Femur (tissue), 1 donor: Measurements from ENCODE around the gene RPGR.

ENCODE experiments used
- DNase-seq: peaks from one replicate; pipeline ENCODE4 v3.0.0-alpha.2; 2017

The RPGR gene

DNA sequence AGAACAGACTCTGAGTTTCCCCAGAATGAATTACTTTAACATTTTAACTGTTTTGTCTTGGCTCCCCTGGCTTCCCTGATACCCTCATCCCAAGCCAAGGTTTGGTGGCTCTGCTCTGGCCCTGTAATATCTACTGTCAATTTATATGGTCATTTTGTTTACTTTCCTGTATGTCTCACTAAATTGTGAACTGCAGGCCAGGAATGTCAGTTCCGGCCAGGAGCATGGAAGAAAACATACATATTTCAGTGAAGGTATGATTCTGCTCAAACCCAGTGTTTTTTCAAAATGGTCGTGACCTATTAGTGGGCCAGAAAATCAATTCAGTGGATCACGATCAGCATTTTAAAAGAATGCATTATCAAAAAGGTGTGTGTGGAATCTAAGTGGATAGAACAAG is 1.2 kb downstream of the RPGR start:
- DNase-seq, result no peak

DNA sequence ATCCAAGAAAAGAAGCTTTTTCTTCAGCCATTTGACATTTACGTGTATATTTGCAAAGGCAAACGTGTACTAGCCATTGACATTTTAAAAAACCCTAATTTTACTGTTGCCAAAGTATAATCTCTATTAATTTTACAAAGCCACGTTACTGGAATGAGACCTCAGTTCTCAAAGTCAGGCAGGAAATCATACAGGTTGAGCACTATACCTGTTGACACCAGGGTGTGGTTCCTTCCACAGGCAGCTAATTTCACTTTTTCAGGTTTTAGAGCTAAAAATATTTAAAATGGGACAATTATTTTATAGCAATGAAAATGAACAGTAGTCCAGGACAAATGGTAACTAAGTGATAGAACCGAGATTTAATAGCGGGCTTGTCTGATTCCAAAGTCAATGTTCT is 6.5 kb downstream of the RPGR start:
- no peak for DNase-seq

DNA sequence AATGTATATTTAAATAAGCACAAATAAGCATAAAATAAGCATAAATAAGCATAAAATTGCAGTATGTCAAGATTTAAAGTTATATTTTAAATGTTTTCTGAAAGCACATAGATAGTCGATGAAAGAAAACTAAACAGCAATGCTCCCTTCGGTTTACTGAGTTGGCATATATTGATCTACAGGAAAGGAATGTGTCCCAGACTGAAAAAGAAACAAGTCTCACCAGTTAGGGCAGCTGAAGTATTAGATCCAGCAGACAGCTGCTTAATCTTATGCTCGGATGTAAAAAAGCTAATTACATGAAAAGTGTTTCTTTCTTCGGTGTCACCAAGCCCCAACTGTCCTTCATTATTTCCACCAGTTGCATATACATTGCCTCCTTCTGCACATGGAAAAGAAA is 8.7 kb downstream of the RPGR start:
- no peak for DNase-seq

DNA sequence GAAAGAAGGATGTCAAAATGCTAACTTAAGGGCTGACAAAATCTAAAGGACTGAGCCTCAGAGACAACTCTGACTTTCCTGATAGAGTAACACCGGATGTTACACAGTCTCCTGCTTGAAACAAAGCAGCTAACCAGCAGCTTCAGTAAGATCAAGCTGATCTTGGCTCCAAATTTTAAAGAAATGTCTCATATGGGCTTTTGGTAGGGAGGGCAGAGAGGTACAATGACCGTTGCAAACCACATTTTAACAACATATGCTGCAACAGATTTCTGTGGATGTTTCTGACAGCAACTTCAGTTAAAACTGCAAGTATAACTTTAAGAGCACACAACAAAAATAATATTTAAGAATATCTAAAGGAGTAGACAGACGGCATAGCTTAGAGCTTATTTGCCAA is 9.1 kb downstream of the RPGR start:
- DNase-seq, result no peak

DNA sequence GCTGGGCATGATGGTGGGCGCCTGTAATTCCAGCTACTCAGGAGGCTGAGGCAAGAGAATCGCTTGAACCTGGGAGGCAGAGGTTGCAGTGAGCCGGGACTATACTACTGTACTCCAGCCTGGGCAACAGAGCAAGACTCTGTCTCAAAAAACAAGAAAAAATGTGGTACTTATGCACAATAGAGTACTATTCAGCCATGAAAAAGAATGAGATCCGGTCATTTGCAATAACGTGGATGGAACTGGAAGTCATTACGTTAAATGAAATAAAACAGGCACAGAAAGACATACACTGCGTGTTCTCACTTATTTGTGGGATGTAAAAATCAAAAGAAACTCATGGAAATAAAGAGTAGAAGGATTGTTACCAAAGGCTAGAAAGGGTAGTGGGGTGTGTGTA is 12.1 kb downstream of the RPGR start:
- DNase-seq, result no peak

DNA sequence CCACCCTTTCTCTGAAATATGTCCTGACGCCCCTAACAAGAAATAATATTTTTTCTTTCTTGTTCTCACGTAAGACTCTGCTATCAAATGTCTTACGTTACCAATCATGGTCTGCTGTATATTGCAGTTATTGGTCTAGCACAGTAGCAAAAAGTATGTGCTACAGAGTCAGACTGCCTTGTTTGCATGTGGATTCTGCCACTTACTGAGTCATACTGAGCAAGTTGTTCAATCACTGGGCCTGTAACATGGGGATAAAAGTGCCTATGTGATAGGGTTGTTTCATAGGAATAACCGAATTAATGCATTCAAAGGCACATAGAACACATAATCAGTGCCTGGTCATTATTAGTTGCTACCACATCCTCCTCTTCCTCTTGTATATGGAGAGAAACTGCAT is 14.1 kb downstream of the RPGR start:
- DNase-seq, result no peak

DNA sequence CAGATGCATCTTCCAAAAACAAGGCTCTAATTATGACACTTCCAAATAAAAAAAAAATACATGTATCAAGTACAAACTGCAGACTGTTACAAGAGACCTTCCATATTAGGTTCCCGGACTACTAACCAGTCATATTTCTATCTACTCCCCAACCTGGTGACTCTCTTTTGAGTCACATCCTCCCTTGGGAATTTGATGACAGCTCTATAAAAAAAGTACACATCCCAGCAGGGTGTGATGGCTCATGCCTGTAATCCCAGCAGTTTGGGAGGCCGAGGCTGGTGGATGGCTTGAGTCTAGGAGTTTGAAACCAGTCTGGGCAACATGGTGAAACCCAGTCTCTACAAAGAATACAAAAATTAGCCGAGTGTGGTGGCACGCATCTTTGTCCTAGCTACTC is 14.9 kb downstream of the RPGR start:
- DNase-seq, result no peak

DNA sequence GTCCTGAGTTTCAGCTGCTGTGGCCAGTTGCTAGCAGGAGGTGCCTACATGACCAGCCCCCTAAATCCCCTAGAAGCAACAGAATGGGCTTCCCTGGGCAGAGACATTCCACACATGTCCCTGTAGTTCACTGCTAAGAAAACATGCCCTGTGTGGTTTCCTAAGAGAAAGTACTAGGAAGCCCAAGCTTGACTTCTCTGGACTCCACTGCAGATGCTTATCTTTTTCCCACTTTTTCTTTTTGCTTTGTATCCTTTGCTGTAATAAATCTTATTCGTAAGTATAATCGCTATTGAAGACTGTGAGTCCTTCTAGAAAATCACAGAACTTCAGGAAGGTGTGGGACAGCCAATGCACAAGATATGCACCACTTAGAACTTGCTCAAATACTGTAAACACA is 15.6 kb downstream of the RPGR start:
- DNase-seq, result no peak

DNA sequence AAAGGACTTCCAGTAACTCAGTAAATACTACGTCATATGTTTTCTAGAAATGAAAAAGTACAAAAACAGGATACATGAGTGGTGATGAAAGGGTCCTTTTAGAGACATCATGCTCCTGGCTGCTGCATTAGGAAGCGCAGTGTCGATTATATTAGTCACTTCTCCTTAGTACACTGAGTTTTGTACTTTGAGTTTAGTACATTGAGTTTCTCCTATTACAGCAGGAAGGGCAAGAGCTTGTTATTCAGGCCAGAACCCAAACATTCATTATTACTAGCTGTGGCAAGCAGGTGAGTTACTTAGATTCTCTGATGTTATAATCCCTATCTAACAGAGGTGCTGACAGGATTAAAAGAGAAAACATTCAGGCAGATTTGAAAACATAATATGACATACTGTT is 21.3 kb downstream of the RPGR start:
- DNase-seq, result no peak

DNA sequence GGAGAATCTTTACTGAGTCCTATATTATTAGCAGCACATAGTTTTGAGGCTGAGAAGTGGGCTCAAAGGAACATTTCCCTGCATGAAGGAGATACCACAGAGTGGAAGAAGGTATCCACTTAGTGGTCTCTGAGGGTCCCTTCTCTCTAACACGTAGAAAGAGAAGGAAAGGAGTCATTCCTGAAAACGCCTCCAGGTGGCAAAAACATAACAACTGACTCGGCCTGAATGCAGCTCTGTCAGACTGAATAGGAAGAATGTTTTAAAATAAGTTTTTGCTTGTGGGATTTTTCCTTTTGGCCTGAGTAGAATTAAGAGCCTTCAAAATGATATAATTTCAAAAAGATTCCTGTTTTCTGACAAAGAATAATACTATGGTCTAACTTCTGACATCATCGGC is 23.3 kb downstream of the RPGR start:
- no peak for DNase-seq

DNA sequence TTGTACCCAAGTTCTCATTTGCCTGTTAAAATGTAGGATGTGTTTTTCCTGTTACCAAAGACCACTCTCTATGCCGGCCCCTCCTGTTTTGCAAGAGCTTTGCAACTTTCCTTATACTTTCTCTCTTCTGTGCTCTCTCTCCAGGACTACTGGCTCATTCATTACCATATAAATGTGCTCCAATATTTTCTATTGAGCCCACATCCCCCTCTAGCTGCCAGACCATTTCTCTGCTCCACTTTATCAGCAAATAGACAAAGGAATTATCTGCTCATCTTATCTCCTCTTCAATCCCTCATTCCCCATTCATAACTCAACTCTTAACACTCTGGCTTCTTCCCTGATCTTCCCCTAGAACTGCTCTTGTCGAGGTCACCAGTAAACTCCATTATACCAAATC is 33.6 kb downstream of the RPGR start:
- DNase-seq, result no peak

DNA sequence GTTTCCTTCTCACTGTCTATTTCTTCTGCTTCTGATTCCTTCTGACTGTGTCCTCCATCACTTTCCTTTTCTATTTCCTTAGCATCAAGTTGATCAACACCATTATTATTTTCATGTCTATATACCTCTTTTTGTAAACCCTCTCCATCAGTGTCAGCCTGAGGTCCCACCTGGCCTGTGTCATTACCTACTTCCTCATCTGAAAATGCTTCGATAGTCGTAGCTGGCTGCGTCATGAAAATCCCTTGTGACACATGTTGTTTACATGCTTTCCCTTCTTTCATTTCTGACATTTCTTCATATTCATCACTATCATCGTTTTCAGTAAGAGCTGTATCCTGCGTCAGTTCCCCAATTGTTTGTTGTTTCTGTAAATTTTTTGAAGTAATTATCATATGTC is 39.6 kb downstream of the RPGR start:
- DNase-seq, result no peak

DNA sequence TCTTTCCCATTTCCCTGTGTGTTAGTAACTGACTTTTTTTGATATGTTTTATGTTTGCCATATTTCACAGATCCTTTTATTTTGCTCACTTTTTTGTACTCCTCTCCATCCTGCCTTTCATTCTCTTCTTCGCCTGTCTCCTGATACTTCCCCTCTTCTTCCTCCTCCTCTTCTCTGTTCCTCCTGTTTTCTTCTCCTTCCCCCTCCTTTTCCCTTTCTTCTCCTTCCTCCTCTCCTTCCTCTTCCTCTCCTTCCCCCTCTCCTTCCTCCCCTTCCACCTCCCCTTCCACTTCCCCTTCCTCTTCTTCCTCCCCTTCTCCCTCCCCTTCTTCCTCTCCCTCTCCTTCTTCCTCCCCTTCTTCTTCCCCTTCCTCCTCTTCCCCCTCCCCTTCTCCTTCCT is 41.7 kb downstream of the RPGR start:
- DNase-seq, result no peak

DNA sequence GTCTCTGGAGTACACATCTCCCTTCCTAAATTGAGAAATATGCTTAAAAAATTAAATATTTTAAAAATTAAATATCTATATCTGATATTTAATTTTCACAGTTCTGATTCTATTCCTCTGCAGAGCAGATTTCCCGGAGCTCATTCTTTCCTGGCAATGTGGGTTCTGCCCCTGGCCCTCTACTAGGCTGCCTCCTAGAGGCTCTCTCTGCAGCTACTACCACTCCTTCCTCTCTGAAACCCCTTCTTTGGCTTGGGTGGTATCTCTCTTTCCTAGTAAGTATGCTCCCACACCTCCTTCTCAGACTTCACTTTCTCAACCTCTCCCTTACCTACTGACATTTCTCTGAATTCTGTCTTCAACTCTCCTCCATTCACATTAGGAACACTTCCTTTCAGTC is 45.3 kb downstream of the RPGR start:
- no peak for DNase-seq

DNA sequence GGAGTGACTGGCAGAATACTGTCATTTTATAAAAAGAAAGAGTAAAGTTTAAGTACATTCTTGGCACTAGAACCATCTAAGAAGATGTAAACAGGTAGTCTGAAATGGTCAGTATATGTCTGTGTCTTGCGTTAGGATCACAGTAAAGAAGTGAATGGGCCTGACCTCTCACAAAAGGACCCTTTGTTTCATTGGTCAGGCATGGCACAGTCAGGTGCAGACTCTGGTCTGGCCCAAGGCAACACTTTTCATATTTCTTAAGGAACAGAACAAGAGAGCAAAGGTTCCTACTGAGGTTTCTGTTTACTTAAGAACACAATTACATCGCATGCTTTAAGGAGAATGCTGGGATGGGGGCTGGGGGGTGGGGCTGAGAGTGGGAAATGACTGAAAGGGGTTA is 48.1 kb downstream of the RPGR start:
- no peak for DNase-seq

DNA sequence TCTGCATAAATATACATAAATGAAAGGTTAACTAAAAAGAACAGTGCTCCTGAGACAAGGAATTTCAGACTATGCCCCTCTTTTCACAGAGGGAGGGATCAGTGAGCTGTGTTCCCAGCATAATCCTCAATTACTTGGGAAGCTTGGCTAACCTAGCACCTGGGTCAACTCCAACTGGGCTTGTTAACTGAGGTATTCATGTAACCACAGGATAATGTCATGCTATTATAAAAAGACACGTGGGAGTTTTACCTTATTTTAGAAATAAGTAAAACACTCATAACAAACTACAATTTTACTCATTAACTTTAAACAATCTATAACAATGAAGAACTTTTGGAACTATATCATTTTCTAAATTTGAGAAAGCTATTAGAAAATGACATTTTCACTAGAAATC is 48.6 kb downstream of the RPGR start:
- DNase-seq, result peak; percentile 30

DNA sequence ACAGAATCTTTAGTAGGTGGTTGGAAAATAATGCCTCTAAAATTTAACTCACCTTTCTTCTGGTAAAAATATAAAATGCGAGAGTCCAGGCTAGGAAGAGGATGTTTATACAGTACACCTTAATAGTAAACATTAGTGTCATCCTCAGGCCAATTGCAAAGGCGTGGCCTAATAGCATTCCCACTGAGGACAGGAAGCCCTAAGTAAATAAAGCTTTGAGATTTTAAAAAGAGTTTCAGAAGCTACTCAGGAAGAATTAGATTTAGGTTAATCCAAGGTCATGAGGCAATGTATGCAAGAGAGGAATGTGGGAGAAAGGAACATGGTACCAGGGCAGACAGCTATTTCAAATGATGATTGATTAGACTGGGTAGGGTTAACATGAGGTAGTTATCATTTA is 49.5 kb downstream of the RPGR start:
- DNase-seq, result no peak

DNA sequence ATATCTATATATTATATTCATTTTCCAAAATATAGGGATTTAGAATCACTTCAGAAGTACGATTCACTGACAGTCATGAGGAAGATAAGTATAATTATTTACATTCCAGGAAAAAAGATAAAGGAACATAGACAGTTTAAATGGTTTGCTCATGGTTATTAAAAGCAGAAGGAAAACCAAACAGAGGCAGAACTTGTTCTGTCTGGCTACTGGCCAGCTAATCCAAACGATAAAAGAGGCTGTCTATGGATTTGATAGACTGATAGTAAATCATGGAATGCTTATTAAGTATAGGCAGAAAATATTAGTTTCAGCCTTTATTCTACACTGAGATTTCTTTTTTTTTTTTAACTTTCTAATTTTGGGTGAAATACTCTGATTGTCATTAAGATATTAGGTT is 50.2 kb downstream of the RPGR start:
- DNase-seq, result no peak

DNA sequence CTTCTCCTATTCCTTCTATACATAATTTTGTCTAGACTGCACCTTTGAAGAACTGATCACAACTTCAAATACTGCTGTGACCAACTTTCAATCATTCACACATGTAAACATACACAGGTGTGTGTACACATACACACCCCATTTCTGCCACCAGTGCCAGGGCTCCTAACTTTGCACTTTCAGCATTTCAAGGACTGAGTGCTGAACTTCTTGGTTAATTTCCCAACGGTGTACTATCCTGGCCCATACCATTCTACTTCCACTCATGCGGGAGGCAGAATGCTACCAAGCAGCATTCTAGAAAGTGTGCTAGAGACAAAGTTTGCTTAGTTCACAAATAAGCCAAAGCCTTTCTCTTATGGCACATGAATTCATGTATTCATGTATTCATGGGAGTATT is 51.2 kb downstream of the RPGR start:
- DNase-seq, result no peak

DNA sequence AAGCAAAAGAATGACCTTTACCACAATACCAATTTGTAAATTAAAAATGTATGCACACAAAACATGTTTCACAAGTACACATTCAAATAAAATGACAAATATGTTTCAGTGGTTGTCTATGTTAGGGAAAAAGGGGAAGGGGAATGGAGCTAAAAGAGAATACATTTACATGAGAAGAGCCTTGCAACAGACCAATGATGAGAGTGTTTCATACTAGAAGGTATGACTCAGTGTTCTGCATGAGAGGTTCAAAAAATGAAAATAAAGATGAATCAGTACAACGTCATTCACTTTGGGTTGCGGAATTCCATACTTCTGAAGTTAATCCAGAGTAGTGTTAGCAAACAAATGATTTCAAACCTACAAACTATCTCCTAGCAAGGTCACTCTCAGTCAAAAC is 51.7 kb downstream of the RPGR start:
- DNase-seq, result no peak

DNA sequence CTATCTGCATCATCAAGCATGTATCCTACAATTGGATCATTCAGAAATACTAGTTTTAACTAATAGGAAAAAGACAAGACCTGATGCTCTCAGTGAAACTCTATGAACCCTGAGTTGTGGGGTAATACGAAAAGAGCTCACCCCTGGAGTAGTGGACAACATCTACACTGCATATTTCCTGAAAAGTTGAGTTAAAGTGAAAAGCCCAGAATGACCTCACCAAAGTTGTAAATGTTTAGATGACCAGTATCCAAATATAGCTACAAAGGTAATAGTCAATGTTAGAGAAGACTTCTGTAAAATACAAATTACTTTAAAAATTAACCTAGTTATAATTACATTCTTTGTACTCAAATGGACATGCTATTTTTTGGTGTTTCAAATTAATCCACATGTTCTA is 53.9 kb downstream of the RPGR start:
- DNase-seq, result no peak

DNA sequence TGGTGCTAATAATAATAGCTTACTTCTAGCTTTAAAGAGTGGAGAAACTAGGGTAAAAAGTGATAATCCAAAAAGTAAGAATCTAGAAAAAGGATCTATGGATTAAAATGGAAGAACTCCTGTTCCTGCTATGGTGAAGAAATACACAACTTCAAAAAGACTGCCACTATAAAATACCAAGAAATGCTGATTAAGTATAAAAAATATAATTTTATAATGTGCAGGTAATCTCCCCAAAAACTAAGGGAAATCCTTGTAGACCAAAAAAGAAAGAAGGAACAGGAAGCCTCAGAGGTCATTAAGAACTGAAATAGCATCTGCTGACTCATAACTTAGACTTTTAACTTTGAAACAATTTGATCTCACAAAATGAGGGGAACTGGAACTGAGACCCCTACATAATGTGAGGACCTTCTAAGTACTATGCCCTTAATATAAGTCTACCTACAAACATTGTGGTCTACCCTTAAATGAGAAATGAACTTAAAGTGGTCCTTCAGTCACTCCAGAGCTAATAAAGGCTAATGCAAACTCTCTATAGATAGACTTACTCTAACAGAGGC is 56.1 kb downstream of the RPGR start:
- no peak for DNase-seq

DNA sequence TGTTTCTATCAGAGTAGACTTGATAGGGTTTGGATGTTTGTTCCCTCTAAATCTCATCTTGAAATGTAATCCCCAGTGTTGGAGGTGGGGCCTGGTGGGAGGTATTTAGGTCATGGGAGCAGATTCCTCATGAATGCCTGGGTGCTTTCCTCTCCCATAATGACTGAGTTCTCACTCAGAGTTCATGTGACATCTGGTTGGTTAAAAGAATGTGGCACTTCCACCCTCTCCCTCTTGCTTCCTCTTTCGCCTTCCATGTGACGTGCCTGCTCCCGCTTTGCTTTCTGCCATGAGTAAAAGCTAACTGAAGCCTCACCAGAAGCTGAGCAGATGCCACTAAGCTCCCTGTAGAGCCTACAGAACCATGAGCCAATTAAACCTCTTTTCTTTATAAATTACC is 59.3 kb downstream of the RPGR start:
- no peak for DNase-seq

DNA sequence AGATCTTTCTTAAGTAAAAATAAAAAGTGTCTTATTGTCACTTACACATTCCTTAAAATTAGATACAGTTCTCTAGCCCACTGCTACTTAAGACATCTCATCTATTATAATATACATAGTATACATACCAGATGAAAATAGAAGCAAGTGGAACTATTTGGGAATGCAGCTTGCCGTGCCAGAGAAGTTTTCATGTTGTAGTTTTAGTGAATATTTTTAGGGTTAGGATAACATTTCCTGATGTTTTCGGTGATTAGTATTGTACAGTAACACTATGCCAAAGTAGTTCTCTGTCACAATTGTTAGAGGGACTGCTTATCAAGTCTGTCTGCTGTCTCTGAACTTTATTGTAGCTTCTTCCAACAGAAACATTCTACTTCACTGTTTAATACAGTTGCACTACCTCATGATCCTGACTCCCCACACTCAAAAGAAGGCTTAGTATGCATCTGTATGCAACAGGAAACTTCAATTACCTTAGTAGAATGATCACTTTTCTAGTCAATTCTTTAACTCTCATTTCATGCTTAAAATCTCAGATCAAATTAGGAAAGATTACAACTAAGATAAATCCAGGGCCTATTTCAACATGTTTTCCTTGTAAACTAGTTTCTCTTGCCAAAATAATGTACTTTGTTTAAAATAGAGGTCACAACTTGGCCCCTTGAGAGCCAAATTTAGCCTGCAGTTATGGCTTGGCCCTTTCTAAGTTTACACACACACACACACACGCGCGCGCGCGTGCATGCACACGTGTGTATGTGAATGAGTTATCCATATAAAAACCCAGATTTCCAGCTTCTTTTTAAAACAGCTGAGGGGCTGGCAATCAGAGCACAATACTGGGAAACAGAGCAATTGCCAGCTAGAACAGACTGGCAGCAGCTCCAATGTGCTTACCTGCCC is 64.3 kb downstream of the RPGR start:
- no peak for DNase-seq

DNA sequence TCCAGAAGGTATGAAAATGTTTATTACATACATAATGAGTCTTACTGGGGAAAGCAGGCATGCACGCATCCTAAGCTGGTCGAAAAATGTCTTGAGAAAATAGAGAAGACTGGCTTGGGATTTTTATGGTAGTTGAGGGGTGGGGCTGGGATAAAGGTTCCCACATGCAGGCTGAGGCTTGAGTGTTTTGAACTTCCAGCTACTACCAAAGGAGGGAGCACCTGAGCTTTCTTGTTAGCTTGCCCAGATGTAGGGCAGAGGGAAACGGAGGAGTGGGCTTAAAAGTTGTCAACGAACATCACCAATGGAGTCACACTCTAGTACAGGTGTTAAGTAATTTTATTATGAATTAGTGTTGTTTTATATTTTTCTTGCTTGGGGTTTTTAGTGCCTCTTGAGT is 67.1 kb downstream of the RPGR start:
- DNase-seq, result no peak
